Endothelial cell (in vitro differentiated cells): ENCODE data around the gene DLEC1. TPM values are rescaled to one million over a fixed set of nuclear protein-coding genes. Genes with fewer than 3 reads are reported as not detected.
"Not testable (repeated sequence)": the region's sequence is repeated elsewhere in the genome, so short reads cannot be mapped to it uniquely, and the experiment has no call there.

Experiments used
- DNase-seq: peaks from one replicate; pipeline ENCODE4 v3.0.0; 2021; ENCODE audit warnings: low spot score
- H3K27ac Mint-ChIP-seq: one replicate; pipeline ENCODE4 v1.8.0; 2021; ENCODE audit warnings: mixed read lengths, inconsistent platforms; ENCODE audit not compliant: unreplicated experiment
- H3K27me3 Mint-ChIP-seq: one replicate; pipeline ENCODE4 v1.8.0; 2021; ENCODE audit warnings: mild to moderate bottlenecking, moderate library complexity, mixed read lengths, inconsistent platforms; ENCODE audit not compliant: unreplicated experiment
- H3K36me3 Mint-ChIP-seq: one replicate; pipeline ENCODE4 v1.8.0; 2021; ENCODE audit warnings: mild to moderate bottlenecking, low read depth, mixed read lengths, inconsistent platforms; ENCODE audit not compliant: unreplicated experiment
- H3K4me1 Mint-ChIP-seq: one replicate; pipeline ENCODE4 v1.8.0; 2021; ENCODE audit warnings: mild to moderate bottlenecking, mixed read lengths, inconsistent platforms; ENCODE audit not compliant: unreplicated experiment
- H3K4me3 Mint-ChIP-seq: one replicate; pipeline ENCODE4 v1.8.0; 2021; ENCODE audit warnings: mild to moderate bottlenecking, mixed read lengths, inconsistent platforms; ENCODE audit not compliant: unreplicated experiment
- H3K9me3 Mint-ChIP-seq: one replicate; pipeline ENCODE4 v1.8.0; 2021; ENCODE audit warnings: mixed read lengths, inconsistent platforms; ENCODE audit not compliant: unreplicated experiment
- CTCF ChIP-seq: fragments of 200-600 bp; sonication (generic); IDR thresholded peaks from one replicate; pipeline ENCODE4 v1.5.0; 2021; ENCODE audit warnings: antibody characterized with exemption; ENCODE audit not compliant: unreplicated experiment
- total RNA-seq: library from RNA; stranded (reverse); fragmentation: NEBNext Ultra II Directional; extraction: Animal tissue kit (Norgen Biotek cat#: 25700); gene quantifications from one replicate; pipeline ENCODE4 v1.2.1, GENCODE V29; 2021; ENCODE audit not compliant: unreplicated experiment

The DLEC1 gene
- total RNA-seq, 1 donor from 2014 or later, result 0.62 TPM

- no peak overlapping the region for H3K4me3 Mint-ChIP-seq
- no peaks in the 10 kb centered on the region for H3K4me1 Mint-ChIP-seq
- no peaks in the 10 kb centered on the region for H3K9me3 Mint-ChIP-seq
- H3K27me3 Mint-ChIP-seq, result peaks cover 4% of the 10 kb centered on the region
- no peak overlapping the region for H3K27ac Mint-ChIP-seq
- peaks cover 41% of the 10 kb centered on the region for H3K36me3 Mint-ChIP-seq
- no peak for TF ChIP-seq CTCF
- no peak for DNase-seq
Measured at GRCh38 chr3:38129058-38129457, 90.0 kb downstream of the DLEC1 start.

GRCh38 chr3:38130631-38131065 lies 91.6 kb downstream of the DLEC1 start:
- DNase-seq, result no peak
- peaks cover 5% of the 10 kb centered on the region for H3K4me1 Mint-ChIP-seq
- H3K27me3 Mint-ChIP-seq, result peaks cover 5% of the 10 kb centered on the region
- H3K27ac Mint-ChIP-seq, result no peak overlapping the region
- H3K36me3 Mint-ChIP-seq, result peaks cover 35% of the 10 kb centered on the region
- no peak for TF ChIP-seq CTCF
- H3K9me3 Mint-ChIP-seq, result no peaks in the 10 kb centered on the region
- no peak overlapping the region for H3K4me3 Mint-ChIP-seq

GRCh38 chr3:38131621-38132369 lies 92.8 kb downstream of the DLEC1 start:
- Mint-ChIP-seq H3K27me3 (peaks cover 4% of the 10 kb centered on the region), H3K4me3 (no peak overlapping the region), H3K36me3 (peaks cover 29% of the 10 kb centered on the region), H3K4me1 (peaks cover 12% of the 10 kb centered on the region), H3K27ac (no peak overlapping the region), H3K9me3 (no peaks in the 10 kb centered on the region)
- DNase-seq, result peak; percentile 72
- TF ChIP-seq CTCF, result no peak

- H3K27ac Mint-ChIP-seq, result no peak overlapping the region
- TF ChIP-seq CTCF, result no peak
- peaks cover 27% of the 10 kb centered on the region for H3K36me3 Mint-ChIP-seq
- peaks cover 20% of the 10 kb centered on the region for H3K4me1 Mint-ChIP-seq
- no peaks in the 10 kb centered on the region for H3K9me3 Mint-ChIP-seq
- no peak overlapping the region for H3K4me3 Mint-ChIP-seq
- peaks cover 6% of the 10 kb centered on the region for H3K27me3 Mint-ChIP-seq
- DNase-seq, result no peak
Measured at GRCh38 chr3:38133209-38133556, 94.2 kb downstream of the DLEC1 start.

- Mint-ChIP-seq H3K4me3 (peak overlapping the region; percentile 21), H3K27me3 (peaks cover 7% of the 10 kb centered on the region), H3K9me3 (no peaks in the 10 kb centered on the region), H3K27ac (no peak overlapping the region), H3K4me1 (peaks cover 21% of the 10 kb centered on the region), H3K36me3 (peaks cover 25% of the 10 kb centered on the region)
- no peak for TF ChIP-seq CTCF
- DNase-seq, result no peak
Measured at GRCh38 chr3:38133557-38134405, 94.8 kb downstream of the DLEC1 start.

DNA sequence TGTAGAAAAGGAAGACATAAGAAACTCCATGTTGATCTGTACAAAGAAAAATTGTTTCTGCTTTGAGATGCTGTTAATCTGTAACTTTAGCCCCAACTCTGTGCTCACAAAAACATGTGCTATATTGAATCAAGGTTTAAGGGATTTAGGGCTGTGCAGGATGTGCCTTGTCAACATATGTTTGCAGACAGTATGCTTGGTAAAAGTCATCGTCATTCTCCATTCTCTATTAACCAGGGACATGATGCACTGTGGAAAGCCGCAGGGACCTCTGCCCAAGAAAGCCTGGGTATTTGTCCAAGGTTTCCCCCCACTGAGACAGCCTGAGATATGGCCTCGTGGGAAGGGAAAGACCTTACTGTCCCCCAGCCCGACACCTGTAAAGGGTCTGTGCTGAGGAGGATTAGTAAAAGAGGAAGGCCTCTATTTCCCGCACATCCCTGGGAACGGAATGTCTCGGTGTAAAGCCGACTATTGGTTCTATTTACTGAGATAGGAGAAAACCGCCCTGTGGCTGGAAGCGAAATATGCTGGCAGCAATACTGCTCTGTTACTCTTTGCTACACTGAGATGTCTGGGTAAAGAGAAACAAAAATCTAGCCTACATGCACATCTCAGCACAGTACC lies 95.6 kb downstream of the DLEC1 start:
- H3K27me3 Mint-ChIP-seq, DNase-seq, H3K9me3 Mint-ChIP-seq, H3K27ac Mint-ChIP-seq: not testable (repeated sequence)
- H3K4me1 Mint-ChIP-seq, result peaks cover 26% of the 10 kb centered on the region
- H3K36me3 Mint-ChIP-seq, result peaks cover 23% of the 10 kb centered on the region
- H3K4me3 Mint-ChIP-seq, result peak overlapping the region; percentile 79

- not testable (repeated sequence) for H3K27me3 Mint-ChIP-seq, H3K9me3 Mint-ChIP-seq, DNase-seq
- Mint-ChIP-seq H3K27ac (peak overlapping the region; percentile 67), H3K36me3 (peaks cover 18% of the 10 kb centered on the region), H3K4me3 (peak overlapping the region; percentile 92), H3K4me1 (peaks cover 32% of the 10 kb centered on the region)
Measured at GRCh38 chr3:38135621-38136277, 96.7 kb downstream of the DLEC1 start.
